Body of pancreas (tissue), 4 donors: ENCODE results near the gene SCFD2. TPM values are rescaled to one million over a fixed set of nuclear protein-coding genes. Genes with fewer than 3 reads are reported as not detected.

ENCODE experiments used
- ATAC-seq: fragments of 150-250 bp; one replicate; pipeline ENCODE4 v1.9.1; 2016
- DNase-seq, 4 donors: peaks; one replicate each; pipeline ENCODE4 v3.0.0-alpha.2; 2019
- H3K27ac ChIP-seq, 4 donors: fragments of 200-600 bp; sonication (generic); 1 replicate in 3 of 4; 2 replicates in 1 of 4; pipeline versions ENCODE4 v1.5.1 to v1.6.1; 2016 to 2019; ENCODE audit warnings: mild to moderate bottlenecking in 1 of 4, mixed read lengths in 1 of 4, moderate library complexity in 1 of 4
- H3K27me3 ChIP-seq, 2 donors: fragments of 200-600 bp; sonication (generic); one replicate each; pipeline ENCODE4 v1.6.0; 2016; ENCODE audit warnings: mild to moderate bottlenecking in 1 of 2
- H3K36me3 ChIP-seq, 2 donors: fragments of 200-600 bp; sonication (generic); replicated peaks in 1 of 2; 2 replicates each; pipeline ENCODE4 v1.5.1; 2016; ENCODE audit warnings: low read depth in 2 of 2; ENCODE audit not compliant: insufficient read depth in 1 of 2
- H3K4me1 ChIP-seq: fragments of 200-600 bp; sonication (generic); one replicate; pipeline ENCODE4 v1.6.0; 2016
- H3K4me3 ChIP-seq, 2 donors: fragments of 200-600 bp; sonication (generic); 1 replicate in 1 of 2; 2 replicates in 1 of 2; pipeline ENCODE4 v1.5.1; 2016 to 2019
- H3K9me3 ChIP-seq, 3 donors: fragments of 200-600 bp; sonication (generic); 1 replicate in 2 of 3; 2 replicates in 1 of 3; pipeline ENCODE4 v1.5.1; 2016
- POLR2A ChIP-seq, 3 donors: fragments of 450-650 bp; IDR thresholded peaks; one replicate each; pipeline ENCODE4 v1.6.1; 2016; ENCODE audit warnings: antibody characterized with exemption in 3 of 3, mild to moderate bottlenecking in 2 of 3
- WGBS, 2 donors: methylation state at CpG; one replicate each; pipeline ENCODE4 v1.1.5; 2017; 5-methylcytosine and 5-hydroxymethylcytosine counted together
- intact Hi-C: fragments of 100-400 bp; cut with DNase I; formaldehyde crosslinking; loops from one replicate; pipeline ENCODE4 v1.15.1; 2023
- total RNA-seq, 2 donors: library from RNA; depleted of rRNA; stranded (reverse); fragments of >200 nt; gene quantifications; one replicate each; pipeline ENCODE4 v1.1.0, GENCODE V29; 2016
- TF ChIP-seq, protein P1 (sequence below), 7 experiments: fragments of 450-650 bp in 4 of 7; fragments of 200-600 bp in 3 of 7; sonication (generic) in 3 of 7; IDR thresholded peaks; one replicate each; pipeline ENCODE4 v1.5.1; 2016 to 2019; ENCODE audit warnings: antibody characterized with exemption in 7 of 7

Gene SCFD2
- total RNA-seq, 2 donors from 2014 or later: 17.9 to 53.7 TPM

- ATAC-seq: no peak
- 93 to 94% methylated on average over 2 of the region's 2 CpGs for WGBS, 2 donors
- no peak for TF ChIP-seq POLR2A (IDR thresholded peaks at IDR 0.05)
- TF ChIP-seq, protein P1, sequence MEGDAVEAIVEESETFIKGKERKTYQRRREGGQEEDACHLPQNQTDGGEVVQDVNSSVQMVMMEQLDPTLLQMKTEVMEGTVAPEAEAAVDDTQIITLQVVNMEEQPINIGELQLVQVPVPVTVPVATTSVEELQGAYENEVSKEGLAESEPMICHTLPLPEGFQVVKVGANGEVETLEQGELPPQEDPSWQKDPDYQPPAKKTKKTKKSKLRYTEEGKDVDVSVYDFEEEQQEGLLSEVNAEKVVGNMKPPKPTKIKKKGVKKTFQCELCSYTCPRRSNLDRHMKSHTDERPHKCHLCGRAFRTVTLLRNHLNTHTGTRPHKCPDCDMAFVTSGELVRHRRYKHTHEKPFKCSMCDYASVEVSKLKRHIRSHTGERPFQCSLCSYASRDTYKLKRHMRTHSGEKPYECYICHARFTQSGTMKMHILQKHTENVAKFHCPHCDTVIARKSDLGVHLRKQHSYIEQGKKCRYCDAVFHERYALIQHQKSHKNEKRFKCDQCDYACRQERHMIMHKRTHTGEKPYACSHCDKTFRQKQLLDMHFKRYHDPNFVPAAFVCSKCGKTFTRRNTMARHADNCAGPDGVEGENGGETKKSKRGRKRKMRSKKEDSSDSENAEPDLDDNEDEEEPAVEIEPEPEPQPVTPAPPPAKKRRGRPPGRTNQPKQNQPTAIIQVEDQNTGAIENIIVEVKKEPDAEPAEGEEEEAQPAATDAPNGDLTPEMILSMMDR (IDR thresholded peaks at IDR 0.05): no peak
- Histone ChIP-seq H3K27ac (no peak overlapping the region), H3K4me3 (no peak overlapping the region), H3K9me3 (no peaks in the 10 kb centered on the region), H3K36me3 (no peaks in the 10 kb centered on the region), H3K27me3 (no peaks in the 10 kb centered on the region), H3K4me1 (no peaks in the 10 kb centered on the region)
- intact Hi-C loops: no loop called here
- DNase-seq: no peak
These were observed 476.5 kb downstream of the SCFD2 start for GRCh38 chr4:52889354-52889753.

DNA sequence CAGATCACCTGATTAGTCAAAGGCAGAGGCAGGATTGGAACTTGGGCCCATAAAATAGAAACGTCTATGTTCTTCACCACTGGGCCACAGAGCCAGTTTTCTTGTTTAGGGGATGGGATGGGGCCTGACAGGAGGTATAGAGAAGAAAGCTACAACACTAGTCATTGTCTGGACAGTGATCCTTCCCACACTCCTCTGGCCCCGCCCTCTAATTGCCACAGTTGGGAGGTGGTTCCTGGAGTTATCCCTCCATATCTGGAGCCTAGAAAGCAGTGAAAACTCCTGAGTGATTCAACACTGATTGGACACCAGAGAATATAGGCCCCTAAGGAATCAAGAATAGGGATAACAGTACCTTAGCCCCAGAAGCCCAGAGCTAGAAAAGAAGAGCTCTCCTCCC is 480.9 kb downstream of the SCFD2 start:
- Histone ChIP-seq H3K9me3 (no peaks in the 10 kb centered on the region), H3K36me3 (no peaks in the 10 kb centered on the region), H3K27ac (no peak overlapping the region), H3K27me3 (no peaks in the 10 kb centered on the region), H3K4me1 (no peaks in the 10 kb centered on the region), H3K4me3 (no peak overlapping the region)
- TF ChIP-seq, protein P1 (IDR thresholded peaks at IDR 0.05): no peak
- no peak for TF ChIP-seq POLR2A (IDR thresholded peaks at IDR 0.05)
- DNase-seq (no peak), ATAC-seq (no peak)
- intact Hi-C loops: no loop called here
- WGBS, 2 donors: 76 to 83% methylated on average over 2 of the region's 2 CpGs

DNA sequence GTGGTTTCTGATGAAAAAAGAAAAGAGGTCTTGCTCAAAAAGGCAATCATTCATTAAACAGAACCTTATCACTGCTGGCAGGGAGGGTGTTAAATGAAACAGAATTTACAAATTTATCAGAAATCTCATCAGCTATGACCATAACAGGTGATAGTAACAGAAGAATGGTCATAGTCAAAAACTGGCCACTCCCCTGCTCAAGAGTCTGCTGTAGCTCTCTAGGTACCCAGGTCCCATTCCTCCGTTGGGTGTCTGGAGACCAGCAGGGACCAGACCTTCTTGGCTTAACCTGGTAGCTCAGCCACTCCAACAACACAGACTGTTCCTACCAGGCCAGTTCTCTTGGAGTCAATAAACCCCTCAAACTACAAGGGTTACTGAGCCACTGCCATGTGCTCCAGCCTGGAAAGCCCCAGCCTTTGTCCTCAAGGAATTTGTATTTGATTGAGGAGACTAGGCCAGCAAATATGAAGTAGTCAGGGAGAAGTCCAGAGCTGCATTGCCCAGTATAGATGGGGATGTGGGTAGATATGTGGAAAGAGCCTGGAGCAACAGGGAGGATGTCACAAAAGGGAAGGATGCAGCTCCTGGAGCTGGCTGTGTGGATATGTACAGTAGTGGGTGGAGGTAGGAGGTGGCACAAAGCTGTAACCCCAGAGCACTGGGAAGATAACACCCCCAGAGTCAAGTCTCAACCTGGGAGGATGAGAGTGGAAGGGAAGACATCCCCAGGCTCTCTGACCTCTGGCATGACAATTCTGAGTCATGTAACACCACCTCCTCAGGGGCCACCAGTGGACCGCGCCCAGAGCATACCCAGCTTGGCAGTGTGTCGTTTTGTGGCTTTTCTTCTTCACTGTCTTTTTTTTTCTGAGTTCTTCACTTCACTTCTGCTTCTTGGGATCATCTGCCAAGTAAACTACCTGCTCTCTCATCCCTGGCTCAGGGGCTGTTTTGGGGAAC is 481.9 kb downstream of the SCFD2 start:
- H3K4me1 ChIP-seq: no peaks in the 10 kb centered on the region
- WGBS, 2 donors: 89 to 96% methylated on average over 4 of the region's 4 CpGs
- DNase-seq (no peak), ATAC-seq (no peak)
- intact Hi-C loops: no loop called here
- H3K36me3 ChIP-seq: no peaks in the 10 kb centered on the region
- H3K9me3 ChIP-seq: no peaks in the 10 kb centered on the region
- TF ChIP-seq, protein P1 (IDR thresholded peaks at IDR 0.05): no peak
- no peak overlapping the region for H3K27ac ChIP-seq
- no peaks in the 10 kb centered on the region for H3K27me3 ChIP-seq
- no peak overlapping the region for H3K4me3 ChIP-seq

- Histone ChIP-seq H3K9me3 (no peaks in the 10 kb centered on the region), H3K4me3 (no peak overlapping the region), H3K36me3 (no peaks in the 10 kb centered on the region), H3K27ac (no peak overlapping the region), H3K27me3 (no peaks in the 10 kb centered on the region), H3K4me1 (no peaks in the 10 kb centered on the region)
- WGBS, 2 donors: 73 to 80% methylated on average over 4 of the region's 4 CpGs
- no peak for ATAC-seq
- intact Hi-C loops: no loop called here
- TF ChIP-seq, protein P1 (IDR thresholded peaks at IDR 0.05): no peak
- no peak for TF ChIP-seq POLR2A (IDR thresholded peaks at IDR 0.05)
- no peak for DNase-seq
These were observed 482.7 kb downstream of the SCFD2 start for GRCh38 chr4:52883183-52883621.
